Thyroid gland (tissue), 4 donors: Measurements from ENCODE around the gene SEMA4D. TPM values are rescaled to one million over a fixed set of nuclear protein-coding genes. Genes with fewer than 3 reads are reported as not detected.
"Not testable (repeated sequence)": the region's sequence is repeated elsewhere in the genome, so short reads cannot be mapped to it uniquely, and the experiment has no call there.

Experiments
- DNase-seq, 2 donors: peaks; one replicate each; pipeline ENCODE4 v3.0.0-alpha.2; 2019
- H3K27ac ChIP-seq, 3 donors: fragments of 200-600 bp; sonication (generic); 1 replicate in 2 of 3; 2 replicates in 1 of 3; pipeline ENCODE4 v1.5.1; 2016 to 2019; ENCODE audit warnings: mild to moderate bottlenecking in 1 of 3, moderate library complexity in 1 of 3
- H3K27me3 ChIP-seq: fragments of 200-600 bp; sonication (generic); one replicate; pipeline ENCODE4 v1.5.1; 2019
- H3K36me3 ChIP-seq, 2 donors: fragments of 200-600 bp; sonication (generic); one replicate each; pipeline ENCODE4 v1.5.1; 2016 to 2019
- H3K4me1 ChIP-seq, 2 donors: fragments of 200-600 bp; sonication (generic); one replicate each; pipeline ENCODE4 v1.5.1; 2017 to 2019
- H3K4me3 ChIP-seq, 3 donors: fragments of 200-600 bp; sonication (generic); replicated peaks in 1 of 3; 1 replicate in 2 of 3; 2 replicates in 1 of 3; pipeline ENCODE4 v1.5.1; 2016; ENCODE audit warnings: mild to moderate bottlenecking in 1 of 3
- H3K9me3 ChIP-seq: fragments of 200-600 bp; sonication (generic); one replicate; pipeline ENCODE4 v1.5.1; 2017
- POLR2A ChIP-seq, 2 donors: fragments of 450-650 bp; IDR thresholded peaks; one replicate each; pipeline ENCODE4 v1.6.1; 2017; ENCODE audit warnings: antibody characterized with exemption in 2 of 2, mild to moderate bottlenecking in 2 of 2, moderate library complexity in 1 of 2
- WGBS, 2 donors: methylation state at CpG; one replicate each; pipeline ENCODE4 v1.1.5; 2017; 5-methylcytosine and 5-hydroxymethylcytosine counted together
- intact Hi-C: fragments of 100-400 bp; cut with DNase I; formaldehyde crosslinking; loops from one replicate; pipeline ENCODE4 v1.15.1; 2023
- total RNA-seq, 4 donors: library from RNA; depleted of rRNA; stranded (reverse); fragments of >200 nt; gene quantifications; one replicate each; pipeline ENCODE4 v1.2.3, GENCODE V29; 2016
- TF ChIP-seq, protein P1 (sequence below), 6 experiments: fragments of 200-600 bp in 3 of 6; fragments of 450-650 bp in 3 of 6; sonication (generic) in 3 of 6; IDR thresholded peaks; one replicate each; pipeline ENCODE4 v1.5.1; 2016 to 2019; ENCODE audit warnings: antibody characterized with exemption in 6 of 6, mild to moderate bottlenecking in 2 of 6, inconsistent platforms in 1 of 6, moderate library complexity in 1 of 6

Gene SEMA4D
- total RNA-seq, 4 donors from 2014 or later: 19.9 to 29.6 (median 28.9) TPM

GRCh38 chr9:89347651-89348050 lies 150.3 kb downstream of the SEMA4D start:
- H3K4me1 ChIP-seq: peaks cover 9 to 14% of the 10 kb centered on the region in 2 donors
- H3K4me3 ChIP-seq: no peak overlapping the region
- no peaks in the 10 kb centered on the region for H3K9me3 ChIP-seq
- no peaks in the 10 kb centered on the region for H3K27me3 ChIP-seq
- no peak for TF ChIP-seq POLR2A (IDR thresholded peaks at IDR 0.05)
- TF ChIP-seq, protein P1, sequence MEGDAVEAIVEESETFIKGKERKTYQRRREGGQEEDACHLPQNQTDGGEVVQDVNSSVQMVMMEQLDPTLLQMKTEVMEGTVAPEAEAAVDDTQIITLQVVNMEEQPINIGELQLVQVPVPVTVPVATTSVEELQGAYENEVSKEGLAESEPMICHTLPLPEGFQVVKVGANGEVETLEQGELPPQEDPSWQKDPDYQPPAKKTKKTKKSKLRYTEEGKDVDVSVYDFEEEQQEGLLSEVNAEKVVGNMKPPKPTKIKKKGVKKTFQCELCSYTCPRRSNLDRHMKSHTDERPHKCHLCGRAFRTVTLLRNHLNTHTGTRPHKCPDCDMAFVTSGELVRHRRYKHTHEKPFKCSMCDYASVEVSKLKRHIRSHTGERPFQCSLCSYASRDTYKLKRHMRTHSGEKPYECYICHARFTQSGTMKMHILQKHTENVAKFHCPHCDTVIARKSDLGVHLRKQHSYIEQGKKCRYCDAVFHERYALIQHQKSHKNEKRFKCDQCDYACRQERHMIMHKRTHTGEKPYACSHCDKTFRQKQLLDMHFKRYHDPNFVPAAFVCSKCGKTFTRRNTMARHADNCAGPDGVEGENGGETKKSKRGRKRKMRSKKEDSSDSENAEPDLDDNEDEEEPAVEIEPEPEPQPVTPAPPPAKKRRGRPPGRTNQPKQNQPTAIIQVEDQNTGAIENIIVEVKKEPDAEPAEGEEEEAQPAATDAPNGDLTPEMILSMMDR (IDR thresholded peaks at IDR 0.05): no peak
- intact Hi-C loops: no loop called here
- peak; percentile 49 to 60 for DNase-seq
- 64 to 84% methylated on average over 5 of the region's 5 CpGs for WGBS, 2 donors
- peak overlapping the region in 1 of 3 donors; percentile 6 for H3K27ac ChIP-seq
- peaks cover 64 to 76% of the 10 kb centered on the region in 2 donors for H3K36me3 ChIP-seq

- DNase-seq: no peak
- Histone ChIP-seq H3K36me3 (peaks cover 69 to 77% of the 10 kb centered on the region in 2 donors), H3K4me3 (no peak overlapping the region), H3K9me3 (no peaks in the 10 kb centered on the region), H3K27me3 (no peaks in the 10 kb centered on the region), H3K4me1 (peaks cover under 1 to 4% of the 10 kb centered on the region in 2 donors), H3K27ac (no peak overlapping the region)
- TF ChIP-seq POLR2A (IDR thresholded peaks at IDR 0.05): no peak
- TF ChIP-seq, protein P1 (IDR thresholded peaks at IDR 0.05): no peak
- WGBS, 2 donors: 90 to 91% methylated on average over 9 of the region's 9 CpGs
- intact Hi-C loops: no loop called here
Observed at GRCh38 chr9:89346696-89347095, 151.2 kb downstream of the SEMA4D start.

DNA sequence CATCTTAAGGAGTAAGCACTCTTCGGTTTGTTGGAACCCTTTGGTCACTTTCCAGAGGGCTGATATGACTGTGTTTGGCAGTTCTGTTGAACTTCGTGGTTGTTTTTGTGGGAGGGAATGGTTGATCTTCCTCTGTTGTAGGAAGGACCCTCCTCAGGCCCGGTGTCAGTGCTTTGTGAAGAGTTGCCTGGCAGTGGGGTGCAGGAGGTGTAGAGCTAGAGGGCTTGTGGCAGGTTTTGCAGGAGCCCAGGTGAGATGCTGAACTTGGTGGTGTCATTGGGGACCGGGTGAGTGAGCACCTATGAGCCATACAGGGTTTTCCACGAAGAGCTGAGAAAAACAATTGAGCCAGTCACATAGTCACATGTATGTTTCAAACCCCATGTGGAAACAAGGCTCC lies 152.4 kb downstream of the SEMA4D start:
- H3K4me3 ChIP-seq: no peak overlapping the region
- no peak for DNase-seq
- intact Hi-C loops: no loop called here
- TF ChIP-seq, protein P1 (IDR thresholded peaks at IDR 0.05): no peak
- no peak for TF ChIP-seq POLR2A (IDR thresholded peaks at IDR 0.05)
- H3K27me3 ChIP-seq: no peaks in the 10 kb centered on the region
- no peaks in the 10 kb centered on the region for H3K9me3 ChIP-seq
- H3K36me3 ChIP-seq: peaks cover 66 to 74% of the 10 kb centered on the region in 2 donors
- no peak overlapping the region for H3K27ac ChIP-seq
- no peaks in the 10 kb centered on the region for H3K4me1 ChIP-seq
- WGBS, 2 donors: 93 to 94% methylated on average over 5 of the region's 5 CpGs

DNA sequence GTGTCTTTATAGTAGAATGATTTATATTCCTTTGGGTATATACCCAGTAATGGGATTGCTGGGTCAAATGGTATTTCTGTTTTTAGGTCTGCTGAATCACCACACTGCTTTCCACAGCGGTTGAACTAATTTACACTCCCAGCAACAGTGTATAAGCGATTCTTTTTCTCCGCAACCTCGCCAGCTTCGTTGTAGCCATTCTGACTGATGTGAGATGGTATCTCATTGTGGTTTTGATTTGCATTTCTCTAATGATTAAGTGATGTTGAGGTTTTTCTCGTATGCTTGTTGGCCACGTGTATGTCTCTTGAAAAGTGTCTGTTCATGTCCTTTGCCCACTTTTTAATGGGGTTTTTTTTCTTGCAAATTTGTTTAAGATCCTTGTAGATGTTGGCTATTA lies 154.1 kb downstream of the SEMA4D start:
- H3K36me3 ChIP-seq: peaks cover 60 to 67% of the 10 kb centered on the region in 2 donors
- H3K4me1 ChIP-seq, H3K27me3 ChIP-seq, intact Hi-C loops, H3K4me3 ChIP-seq, H3K27ac ChIP-seq, H3K9me3 ChIP-seq, DNase-seq: not testable (repeated sequence)
- WGBS, 2 donors: 91 to 95% methylated on average over 7 of the region's 7 CpGs

DNA sequence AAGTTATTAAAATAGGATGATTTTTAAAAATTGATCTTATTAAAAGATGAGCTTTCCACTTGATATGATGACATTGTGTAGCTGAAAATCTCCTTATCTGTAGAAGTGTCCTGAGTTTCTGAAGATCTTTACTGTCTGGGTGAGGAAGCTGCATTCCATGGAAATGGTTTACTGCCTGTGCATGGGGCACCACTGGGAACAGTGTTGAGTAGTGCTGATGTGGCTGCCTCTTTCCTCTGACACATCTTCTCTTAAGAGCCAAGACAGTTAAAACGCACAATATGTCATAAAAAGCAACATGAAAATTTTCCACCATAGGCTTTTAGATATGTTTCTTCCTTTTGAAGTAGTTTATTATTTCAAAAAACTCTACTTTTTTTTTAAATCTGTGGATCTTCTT lies 155.0 kb downstream of the SEMA4D start:
- TF ChIP-seq, protein P1 (IDR thresholded peaks at IDR 0.05): no peak
- no peak for TF ChIP-seq POLR2A (IDR thresholded peaks at IDR 0.05)
- intact Hi-C loops: no loop called here
- peaks cover 53 to 59% of the 10 kb centered on the region in 2 donors for H3K36me3 ChIP-seq
- no peak for DNase-seq
- peaks cover 0 to 6% of the 10 kb centered on the region in 2 donors for H3K4me1 ChIP-seq
- no peaks in the 10 kb centered on the region for H3K27me3 ChIP-seq
- H3K27ac ChIP-seq: no peak overlapping the region
- WGBS, 2 donors: 95 to 100% methylated on average over 1 of the region's 1 CpG
- no peaks in the 10 kb centered on the region for H3K9me3 ChIP-seq
- no peak overlapping the region for H3K4me3 ChIP-seq

- intact Hi-C loops: no loop called here
- Histone ChIP-seq H3K4me1 (peaks cover 0 to 6% of the 10 kb centered on the region in 2 donors), H3K36me3 (peaks cover 50 to 58% of the 10 kb centered on the region in 2 donors), H3K27ac (no peak overlapping the region), H3K27me3 (no peaks in the 10 kb centered on the region), H3K4me3 (no peak overlapping the region), H3K9me3 (no peaks in the 10 kb centered on the region)
- WGBS, 2 donors: 97% methylated on average over 6 of the region's 6 CpGs
- no peak for DNase-seq
- TF ChIP-seq, protein P1 (IDR thresholded peaks at IDR 0.05): no peak
- TF ChIP-seq POLR2A (IDR thresholded peaks at IDR 0.05): no peak
Observed at GRCh38 chr9:89342213-89342612, 155.7 kb downstream of the SEMA4D start.
